GM12874 (cell line): ENCODE results near the gene E2F6.

Experiments
- TF ChIP-seq, protein P1 (sequence below): IDR thresholded peaks from 2 replicates; pipeline ENCODE4 v1.5.1; 2011; ENCODE audit warnings: low read depth, mild to moderate bottlenecking, control low read depth, low read length, moderate library complexity; ENCODE audit not compliant: insufficient read depth

E2F6 gene, protein sequence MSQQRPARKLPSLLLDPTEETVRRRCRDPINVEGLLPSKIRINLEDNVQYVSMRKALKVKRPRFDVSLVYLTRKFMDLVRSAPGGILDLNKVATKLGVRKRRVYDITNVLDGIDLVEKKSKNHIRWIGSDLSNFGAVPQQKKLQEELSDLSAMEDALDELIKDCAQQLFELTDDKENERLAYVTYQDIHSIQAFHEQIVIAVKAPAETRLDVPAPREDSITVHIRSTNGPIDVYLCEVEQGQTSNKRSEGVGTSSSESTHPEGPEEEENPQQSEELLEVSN

DNA sequence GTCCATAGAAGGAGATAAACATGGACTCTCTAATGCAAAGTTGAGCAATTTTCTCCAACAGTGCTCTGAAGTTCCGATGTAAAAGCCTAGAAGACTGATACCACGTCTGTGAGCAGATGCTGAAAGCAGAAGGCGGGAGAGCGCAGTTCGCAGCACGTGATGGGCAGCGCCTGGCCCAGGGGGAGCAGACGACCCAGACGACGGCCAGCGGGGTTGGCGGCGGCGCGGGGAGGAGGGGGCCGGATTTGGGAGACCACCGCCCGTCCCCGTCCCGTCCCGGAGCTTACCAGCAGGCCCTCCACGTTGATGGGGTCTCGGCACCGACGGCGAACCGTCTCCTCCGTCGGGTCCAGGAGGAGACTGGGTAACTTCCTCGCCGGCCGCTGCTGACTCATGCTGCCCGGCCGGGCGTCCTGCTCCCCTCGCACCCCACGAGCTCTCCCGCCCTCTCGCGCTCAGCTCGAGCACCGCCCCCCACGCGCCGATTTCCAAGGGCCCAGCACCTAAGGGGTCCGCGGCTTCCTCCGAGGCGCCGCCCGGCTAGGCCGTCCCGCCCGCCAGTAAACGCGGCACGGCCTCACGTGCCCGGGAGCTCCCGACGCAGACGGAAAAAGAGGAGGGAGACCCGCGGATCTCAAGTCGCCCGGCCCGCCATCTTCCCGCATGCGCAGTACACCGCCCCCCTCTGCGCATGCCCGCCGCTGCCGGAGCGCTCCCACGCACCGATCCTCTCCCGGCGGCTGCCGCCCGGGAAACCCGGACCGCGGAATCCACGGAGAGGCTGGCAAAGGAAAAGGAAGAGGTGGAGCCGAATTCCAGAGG lies at the start of gene E2F6:
Gene E2F6 (minus strand): TSS at position 677 of the 822 bp plus-strand sequence. CDS start 282 bp downstream, at position 395.
- TF ChIP-seq, protein P1, sequence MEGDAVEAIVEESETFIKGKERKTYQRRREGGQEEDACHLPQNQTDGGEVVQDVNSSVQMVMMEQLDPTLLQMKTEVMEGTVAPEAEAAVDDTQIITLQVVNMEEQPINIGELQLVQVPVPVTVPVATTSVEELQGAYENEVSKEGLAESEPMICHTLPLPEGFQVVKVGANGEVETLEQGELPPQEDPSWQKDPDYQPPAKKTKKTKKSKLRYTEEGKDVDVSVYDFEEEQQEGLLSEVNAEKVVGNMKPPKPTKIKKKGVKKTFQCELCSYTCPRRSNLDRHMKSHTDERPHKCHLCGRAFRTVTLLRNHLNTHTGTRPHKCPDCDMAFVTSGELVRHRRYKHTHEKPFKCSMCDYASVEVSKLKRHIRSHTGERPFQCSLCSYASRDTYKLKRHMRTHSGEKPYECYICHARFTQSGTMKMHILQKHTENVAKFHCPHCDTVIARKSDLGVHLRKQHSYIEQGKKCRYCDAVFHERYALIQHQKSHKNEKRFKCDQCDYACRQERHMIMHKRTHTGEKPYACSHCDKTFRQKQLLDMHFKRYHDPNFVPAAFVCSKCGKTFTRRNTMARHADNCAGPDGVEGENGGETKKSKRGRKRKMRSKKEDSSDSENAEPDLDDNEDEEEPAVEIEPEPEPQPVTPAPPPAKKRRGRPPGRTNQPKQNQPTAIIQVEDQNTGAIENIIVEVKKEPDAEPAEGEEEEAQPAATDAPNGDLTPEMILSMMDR: no peak

DNA sequence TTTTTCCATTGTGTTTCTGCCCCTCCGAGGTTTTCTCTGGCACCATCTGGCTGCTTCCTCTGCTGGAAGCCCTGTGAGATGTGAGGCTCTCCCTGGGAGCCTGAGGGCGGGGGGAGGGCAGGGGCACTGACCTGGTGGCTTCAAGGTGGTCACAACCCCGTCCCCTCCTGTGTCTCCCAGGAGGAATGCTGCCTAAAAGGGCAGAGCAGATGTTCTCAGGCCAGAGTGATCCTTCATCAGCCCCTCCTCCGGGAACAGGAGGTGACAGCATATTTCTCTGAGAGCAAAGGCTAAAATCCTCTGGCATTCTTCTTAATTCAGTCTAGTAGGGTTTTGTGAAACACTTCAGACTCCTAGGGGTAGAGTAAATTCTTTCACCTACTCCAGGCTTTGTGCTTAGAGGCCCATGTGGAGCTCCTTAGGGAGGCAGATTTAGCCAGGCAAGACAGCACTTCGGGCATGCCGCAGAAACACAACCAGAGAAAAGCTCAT lies 49.6 kb upstream of the E2F6 start:
- TF ChIP-seq, protein P1: no peak

DNA sequence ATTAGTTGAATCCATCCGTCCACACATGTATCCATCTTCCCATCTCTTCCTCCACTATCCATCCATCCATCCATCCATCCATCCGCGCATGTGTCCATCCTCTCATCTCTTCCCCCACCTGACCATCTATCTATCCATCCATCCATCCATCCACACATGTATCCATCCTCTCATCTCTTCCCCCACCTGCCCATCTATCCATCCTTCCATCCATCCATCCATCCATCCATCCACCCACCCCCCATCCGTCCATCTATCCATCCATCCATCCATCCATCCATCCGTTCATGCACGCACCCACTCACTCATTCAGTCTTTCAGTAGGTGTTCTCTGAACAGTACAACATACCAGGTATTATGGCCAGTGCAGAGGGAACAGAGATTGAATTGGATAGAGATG lies 48.9 kb upstream of the E2F6 start:
- TF ChIP-seq, protein P1: no peak

DNA sequence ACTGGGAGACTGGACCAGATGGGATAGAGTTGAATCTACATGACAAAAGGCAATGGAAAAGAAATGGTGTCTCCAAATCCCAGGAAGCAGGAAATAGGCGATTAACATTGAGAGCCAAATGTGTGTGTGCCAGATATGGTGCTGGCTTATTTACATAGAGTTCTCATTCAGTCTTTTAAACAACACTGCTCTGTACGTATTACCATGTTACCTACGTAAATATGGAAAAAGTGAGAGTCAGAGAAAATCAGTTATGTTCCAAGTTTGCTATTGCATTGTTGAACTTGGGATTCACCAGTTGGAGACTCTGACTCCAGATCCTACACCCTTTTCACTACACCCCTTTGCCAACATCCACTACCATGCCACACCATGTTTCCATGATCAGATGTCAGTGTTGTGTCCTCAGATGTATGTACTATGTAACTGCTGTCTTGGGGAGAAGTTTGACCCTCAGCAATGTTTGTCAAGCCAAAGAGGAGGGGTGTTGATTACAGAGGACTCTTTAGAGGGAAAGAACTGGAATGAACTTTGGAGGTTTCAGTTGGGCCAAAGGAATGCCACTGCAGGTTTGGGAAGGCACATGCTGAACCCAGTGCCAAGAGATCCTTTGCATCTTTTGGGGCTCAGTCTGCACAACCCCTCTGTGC lies 48.2 kb upstream of the E2F6 start:
- TF ChIP-seq, protein P1: no peak

DNA sequence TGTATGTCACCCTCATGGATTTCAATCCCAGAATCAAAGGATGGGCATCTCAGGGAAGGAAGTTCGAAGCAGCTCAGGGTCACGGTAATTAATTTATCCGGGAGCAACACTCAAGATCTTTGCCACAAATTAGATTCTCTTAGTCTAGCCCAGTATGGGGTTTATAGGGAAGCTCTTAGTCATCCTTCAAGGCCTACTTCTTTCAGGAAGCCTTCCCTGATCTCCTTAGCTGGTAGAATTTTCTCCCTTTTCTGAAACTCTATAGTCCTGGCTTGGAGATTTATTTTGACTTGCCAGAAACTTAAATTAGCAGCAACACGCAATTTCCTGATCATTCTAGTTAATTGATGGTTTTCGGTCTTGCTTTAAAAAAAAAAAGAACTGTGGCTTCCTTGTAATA lies 47.4 kb upstream of the E2F6 start:
- TF ChIP-seq, protein P1: no peak

DNA sequence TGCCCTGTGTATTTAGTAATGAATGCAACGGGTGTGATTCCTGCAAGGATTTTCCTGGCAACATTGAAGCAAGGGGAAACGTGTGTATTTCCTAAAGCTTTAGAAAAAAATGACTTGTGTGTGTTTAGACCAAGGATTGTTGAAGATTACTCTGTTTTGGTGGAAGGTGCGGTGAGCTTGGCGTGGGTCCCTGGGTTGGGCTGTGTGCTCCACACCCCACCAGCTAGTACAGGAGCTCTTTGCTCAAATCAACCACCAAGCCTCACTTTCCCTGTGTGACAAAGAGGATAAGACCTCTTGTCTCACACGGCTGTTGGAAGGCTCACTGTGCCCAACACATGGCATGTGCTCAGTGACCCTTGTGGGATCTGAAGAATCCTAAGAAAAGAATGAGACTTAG lies 46.5 kb upstream of the E2F6 start:
- TF ChIP-seq, protein P1: no peak
